H9 (cell line): Measurements from ENCODE around the gene PCNX3. TPM values are rescaled to one million over a fixed set of nuclear protein-coding genes. Genes with fewer than 3 reads are reported as not detected.

Source experiments
- DNase-seq: peaks from one replicate; pipeline ENCODE4 v3.0.0-alpha.2; 2017
- H2AFZ ChIP-seq: one replicate; pipeline ENCODE4 v1.6.1; 2013; ENCODE audit warnings: mild to moderate bottlenecking, low read length, control low read depth, moderate library complexity
- H2AK5ac ChIP-seq: 2 replicates; pipeline ENCODE4 v1.6.1; 2013; ENCODE audit warnings: low read length, control low read depth, mixed read lengths; ENCODE audit not compliant: insufficient read length
- H2BK120ac ChIP-seq: one replicate; pipeline ENCODE4 v1.6.1; 2013; ENCODE audit warnings: low read depth, mild to moderate bottlenecking, low read length, control low read depth, inconsistent platforms; ENCODE audit not compliant: poor library complexity, severe bottlenecking
- H2BK12ac ChIP-seq: 2 replicates; pipeline ENCODE4 v1.6.1; 2013; ENCODE audit warnings: low read length, control low read depth, mixed read lengths, low read depth; ENCODE audit not compliant: insufficient read length
- H2BK15ac ChIP-seq: 2 replicates; pipeline ENCODE4 v1.6.1; 2013; ENCODE audit warnings: low read depth, low read length, control low read depth
- H2BK20ac ChIP-seq: one replicate; pipeline ENCODE4 v1.6.1; 2013; ENCODE audit warnings: low read depth, mild to moderate bottlenecking, low read length, control low read depth, inconsistent platforms; ENCODE audit not compliant: poor library complexity, severe bottlenecking
- H2BK5ac ChIP-seq: 2 replicates; pipeline ENCODE4 v1.6.1; 2013; ENCODE audit warnings: low read length, control low read depth, mixed read lengths; ENCODE audit not compliant: insufficient read length
- H3K14ac ChIP-seq: 2 replicates; pipeline ENCODE4 v1.6.1; 2013; ENCODE audit warnings: low read length, control low read depth; ENCODE audit not compliant: insufficient read depth
- H3K18ac ChIP-seq: 2 replicates; pipeline ENCODE4 v1.6.1; 2013; ENCODE audit warnings: low read depth, mild to moderate bottlenecking, mixed read lengths, low read length, control low read depth; ENCODE audit not compliant: insufficient read length
- H3K23ac ChIP-seq: 2 replicates; pipeline ENCODE4 v1.6.1; 2013; ENCODE audit warnings: low read length, control low read depth, mixed read lengths, low read depth; ENCODE audit not compliant: insufficient read length
- H3K23me2 ChIP-seq: 2 replicates; pipeline ENCODE4 v1.6.1; 2013; ENCODE audit warnings: low read depth, mild to moderate bottlenecking, mixed read lengths, low read length, control low read depth; ENCODE audit not compliant: insufficient read length, poor library complexity, severe bottlenecking
- H3K27ac ChIP-seq: 2 replicates; pipeline ENCODE4 v1.5.1; 2013; ENCODE audit warnings: low read length, control low read depth, mixed read lengths, low read depth; ENCODE audit not compliant: insufficient read length
- H3K27me3 ChIP-seq: 2 replicates; pipeline ENCODE4 v1.6.1; 2013; ENCODE audit warnings: low read length, control low read depth, inconsistent platforms; ENCODE audit not compliant: insufficient read depth
- H3K4ac ChIP-seq: 2 replicates; pipeline ENCODE4 v1.6.1; 2013; ENCODE audit warnings: low read depth, mild to moderate bottlenecking, control low read depth, inconsistent platforms, low read length, moderate library complexity
- H3K4me1 ChIP-seq: 2 replicates; pipeline ENCODE4 v1.6.1; 2013; ENCODE audit warnings: low read length, control low read depth, inconsistent platforms; ENCODE audit not compliant: insufficient read depth
- H3K4me2 ChIP-seq: 2 replicates; pipeline ENCODE4 v1.6.1; 2013; ENCODE audit warnings: low read length, control low read depth, mixed read lengths; ENCODE audit not compliant: insufficient read length, insufficient read depth
- H3K56ac ChIP-seq: 2 replicates; pipeline ENCODE4 v1.6.1; 2013; ENCODE audit warnings: low read depth, mild to moderate bottlenecking, mixed read lengths, low read length, control low read depth; ENCODE audit not compliant: insufficient read length
- H3K79me1 ChIP-seq: 2 replicates; pipeline ENCODE4 v1.6.1; 2013; ENCODE audit warnings: low read depth, mild to moderate bottlenecking, moderate library complexity, low read length, control low read depth, inconsistent platforms; ENCODE audit not compliant: insufficient read depth, poor library complexity, severe bottlenecking
- H3K79me2 ChIP-seq: 2 replicates; pipeline ENCODE4 v1.6.1; 2013; ENCODE audit warnings: low read length, control low read depth, inconsistent platforms; ENCODE audit not compliant: insufficient read depth
- H3K9ac ChIP-seq: 2 replicates; pipeline ENCODE4 v1.6.1; 2013; ENCODE audit warnings: low read length, control low read depth, mixed read lengths; ENCODE audit not compliant: insufficient read length; ENCODE audit errors: extremely low read depth
- H3K9me3 ChIP-seq: one replicate; pipeline ENCODE4 v1.6.1; 2013; ENCODE audit warnings: low read depth, low read length, inconsistent platforms; ENCODE audit not compliant: control insufficient read depth
- H3T11ph ChIP-seq: one replicate; pipeline ENCODE4 v1.6.1; 2013; ENCODE audit warnings: mild to moderate bottlenecking, low read length, control low read depth, inconsistent platforms
- H4K20me1 ChIP-seq: one replicate; pipeline ENCODE4 v1.6.1; 2013; ENCODE audit not compliant: control insufficient read depth, insufficient read length, insufficient read depth
- H4K5ac ChIP-seq: 2 replicates; pipeline ENCODE4 v1.6.1; 2013; ENCODE audit warnings: low read depth, mild to moderate bottlenecking, mixed read lengths, low read length, control low read depth; ENCODE audit not compliant: insufficient read length
- H4K8ac ChIP-seq: replicated peaks from 2 replicates; pipeline ENCODE4 v1.6.1; 2013; ENCODE audit warnings: low read length, control low read depth, mixed read lengths, low read depth; ENCODE audit not compliant: insufficient read length
- H4K91ac ChIP-seq: 2 replicates; pipeline ENCODE4 v1.6.1; 2013; ENCODE audit warnings: low read depth, mild to moderate bottlenecking, moderate library complexity, mixed read lengths, low read length, control low read depth; ENCODE audit not compliant: insufficient read length
- H3K27ac Mint-ChIP-seq, 3 experiments: 2 replicates in 2 of 3; 3 replicates in 1 of 3; pipeline ENCODE4 v1.8.0; 2020 to 2021; ENCODE audit warnings: mixed read lengths in 3 of 3, mild to moderate bottlenecking in 1 of 3, moderate library complexity in 1 of 3
- H3K27me3 Mint-ChIP-seq: 2 replicates; pipeline ENCODE4 v1.8.0; 2021; ENCODE audit warnings: low read depth, mild to moderate bottlenecking, moderate library complexity, mixed read lengths
- H3K36me3 Mint-ChIP-seq, 3 experiments: 2 replicates in 2 of 3; 3 replicates in 1 of 3; pipeline ENCODE4 v1.8.0; 2020 to 2021; ENCODE audit warnings: low read depth in 3 of 3, mixed read lengths in 3 of 3; ENCODE audit not compliant: insufficient read depth in 1 of 3
- H3K4me1 Mint-ChIP-seq, 2 experiments: 2 replicates each; pipeline ENCODE4 v1.8.0; 2020; ENCODE audit warnings: mixed read lengths in 2 of 2
- H3K4me3 Mint-ChIP-seq, 2 experiments: 2 replicates in 1 of 2; 3 replicates in 1 of 2; pipeline ENCODE4 v1.8.0; 2020 to 2021; ENCODE audit warnings: mild to moderate bottlenecking in 2 of 2, mixed read lengths in 2 of 2, moderate library complexity in 1 of 2
- H3K9me3 Mint-ChIP-seq, 2 experiments: 2 replicates in 1 of 2; 3 replicates in 1 of 2; pipeline ENCODE4 v1.8.0; 2020; ENCODE audit warnings: mild to moderate bottlenecking in 2 of 2, mixed read lengths in 2 of 2, moderate library complexity in 1 of 2
- WGBS: extraction: QIAGEN DNeasy Blood & Tissue Kit; methylation state at CpG from one replicate; pipeline ENCODE4 v1.1.7; 2013; ENCODE audit warnings: missing lambda C conversion rate, low lambda C conversion rate, mixed read lengths; ENCODE audit not compliant: insufficient read length; ENCODE audit errors: extremely low coverage; 5-methylcytosine and 5-hydroxymethylcytosine counted together
- total RNA-seq: library from RNA; stranded (reverse); gene quantifications from 2 replicates; pipeline ENCODE4 v1.2.1, GENCODE V29; 2021
- TF ChIP-seq, protein P1 (sequence below): fragments of 200-600 bp; sonication (generic); conservative IDR thresholded peaks from 3 replicates; pipeline ENCODE4 v1.8.0; 2021; ENCODE audit warnings: antibody characterized with exemption, mild to moderate bottlenecking

The PCNX3 gene
- total RNA-seq, 1 experiment from 2014 or later, result 50.5 TPM

DNA sequence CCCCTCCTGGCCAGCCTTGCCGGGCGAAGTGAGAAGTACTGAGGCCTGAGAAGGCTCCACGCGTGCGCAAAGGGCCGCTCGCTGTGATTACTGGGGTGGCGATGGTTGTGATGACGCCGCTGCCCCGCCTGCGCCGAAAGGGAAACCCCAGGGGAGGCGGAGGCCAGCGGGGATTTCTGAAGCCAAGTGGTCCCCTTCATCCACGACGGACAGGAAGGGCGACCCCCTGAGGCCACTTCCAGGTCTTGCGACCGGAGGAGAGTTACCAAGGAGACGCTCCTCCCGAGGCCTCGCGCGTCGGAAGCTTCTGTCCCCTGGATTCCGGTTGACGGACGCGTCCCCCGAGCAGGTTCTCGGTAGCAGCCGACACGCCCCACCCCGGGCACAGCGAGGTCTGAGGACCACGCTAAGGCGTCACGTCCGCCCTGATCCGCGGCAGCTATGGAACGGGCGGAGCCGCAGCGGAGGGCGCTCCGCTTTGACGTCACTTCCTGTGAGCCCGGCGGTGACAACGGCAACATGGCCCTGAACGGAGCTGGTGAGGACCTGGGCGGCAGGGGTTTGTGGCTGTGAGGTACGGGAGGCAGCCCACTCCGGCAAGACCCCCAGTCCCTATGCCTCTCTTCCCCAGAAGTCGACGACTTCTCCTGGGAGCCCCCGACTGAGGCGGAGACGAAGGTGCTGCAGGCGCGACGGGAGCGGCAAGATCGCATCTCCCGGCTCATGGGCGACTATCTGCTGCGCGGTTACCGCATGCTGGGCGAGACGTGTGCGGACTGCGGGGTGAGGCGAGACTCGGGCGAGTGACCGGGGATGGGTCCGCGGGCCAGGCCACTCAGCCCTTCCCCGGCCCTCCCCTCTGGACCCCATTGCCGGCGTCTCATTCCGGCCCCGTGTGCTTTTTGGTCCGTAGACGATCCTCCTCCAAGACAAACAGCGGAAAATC, 45.3 kb upstream of the PCNX3 start, which contains the start of gene ZNRD2:
Gene ZNRD2, plus strand, starts transcription at position 505 of the 946 bp plus-strand sequence. Its CDS starts 15 bp downstream, at position 520.
- peaks cover 2% of the 10 kb centered on the region; the same call in 1 of the 2 replicates for H3K27me3 ChIP-seq
- TF ChIP-seq, protein P1, sequence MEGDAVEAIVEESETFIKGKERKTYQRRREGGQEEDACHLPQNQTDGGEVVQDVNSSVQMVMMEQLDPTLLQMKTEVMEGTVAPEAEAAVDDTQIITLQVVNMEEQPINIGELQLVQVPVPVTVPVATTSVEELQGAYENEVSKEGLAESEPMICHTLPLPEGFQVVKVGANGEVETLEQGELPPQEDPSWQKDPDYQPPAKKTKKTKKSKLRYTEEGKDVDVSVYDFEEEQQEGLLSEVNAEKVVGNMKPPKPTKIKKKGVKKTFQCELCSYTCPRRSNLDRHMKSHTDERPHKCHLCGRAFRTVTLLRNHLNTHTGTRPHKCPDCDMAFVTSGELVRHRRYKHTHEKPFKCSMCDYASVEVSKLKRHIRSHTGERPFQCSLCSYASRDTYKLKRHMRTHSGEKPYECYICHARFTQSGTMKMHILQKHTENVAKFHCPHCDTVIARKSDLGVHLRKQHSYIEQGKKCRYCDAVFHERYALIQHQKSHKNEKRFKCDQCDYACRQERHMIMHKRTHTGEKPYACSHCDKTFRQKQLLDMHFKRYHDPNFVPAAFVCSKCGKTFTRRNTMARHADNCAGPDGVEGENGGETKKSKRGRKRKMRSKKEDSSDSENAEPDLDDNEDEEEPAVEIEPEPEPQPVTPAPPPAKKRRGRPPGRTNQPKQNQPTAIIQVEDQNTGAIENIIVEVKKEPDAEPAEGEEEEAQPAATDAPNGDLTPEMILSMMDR, result peak; percentile 82
- WGBS, result no CpG with 5 or more reads among the region's 89 CpGs

More for the DNA sequence above, 45.3 kb upstream of the PCNX3 start, which contains the start of gene ZNRD2:
- H3K4me1 ChIP-seq, result no peaks in the 10 kb centered on the region; the same call in 1 of the 2 replicates
- H3K18ac ChIP-seq, result peak within 1 kb of the TSS; percentile 32
- H2AK5ac ChIP-seq, result no peak within 1 kb of the TSS
- no peak within 1 kb of the TSS for H3T11ph ChIP-seq
- no peak within 1 kb of the TSS for H4K5ac ChIP-seq
- peaks cover 7% of the 10 kb centered on the region for H3K27me3 Mint-ChIP-seq
- no peaks in the 10 kb centered on the region for H4K20me1 ChIP-seq
- H2BK15ac ChIP-seq, result no peak within 1 kb of the TSS; the same call in 1 of the 2 replicates
- H3K9me3 Mint-ChIP-seq, result no peaks in the 10 kb centered on the region; a peak in 1 of 5 replicates
- H3K4me2 ChIP-seq, result peak within 1 kb of the TSS; percentile 78
- no peak within 1 kb of the TSS; the same call in 1 of the 2 replicates for H3K14ac ChIP-seq
- no peak within 1 kb of the TSS for H2BK120ac ChIP-seq
- peaks cover 4% of the 10 kb centered on the region for H3K79me1 ChIP-seq
- H3K27ac ChIP-seq, result no peak within 1 kb of the TSS
- no peaks in the 10 kb centered on the region for H3K9me3 ChIP-seq
- H3K79me2 ChIP-seq, result no peaks in the 10 kb centered on the region; the same call in 1 of the 2 replicates
- H2BK5ac ChIP-seq, result no peak within 1 kb of the TSS
- H3K23me2 ChIP-seq, result peaks cover 25% of the 10 kb centered on the region
- H3K4me3 Mint-ChIP-seq, result peak within 1 kb of the TSS; percentile 99
- H4K91ac ChIP-seq, result no peak within 1 kb of the TSS
- no peak within 1 kb of the TSS for H2BK12ac ChIP-seq
- H3K56ac ChIP-seq, result no peak within 1 kb of the TSS
- peak within 1 kb of the TSS; percentile 44 to 98 (median 98); a peak in 6 of 7 replicates for H3K27ac Mint-ChIP-seq
- H3K23ac ChIP-seq, result no peak within 1 kb of the TSS
- H2AFZ ChIP-seq, result no peak within 1 kb of the TSS
- no peak within 1 kb of the TSS for H4K8ac ChIP-seq
- peak within 1 kb of the TSS; percentile 76 for H3K9ac ChIP-seq
- no peak within 1 kb of the TSS for H2BK20ac ChIP-seq
- peaks cover 6 to 14% (median 9%) of the 10 kb centered on the region in 3 experiments; a peak in 6 of 7 replicates for H3K36me3 Mint-ChIP-seq
- H3K4ac ChIP-seq, result no peak within 1 kb of the TSS
- peaks cover 30 to 44% of the 10 kb centered on the region in 2 experiments for H3K4me1 Mint-ChIP-seq
- DNase-seq, result peak; percentile 99
